ENCODE measurements around the gene ARRB2.

GRCh38 chr17:4719146-4719545 lies 8.7 kb downstream of the ARRB2 start:
- no peak for TF ChIP-seq CTCF (IDR thresholded peaks at IDR 0.05; ENCODE audit: low read length)
- TF ChIP-seq EZH2 (IDR thresholded peaks at IDR 0.05; ENCODE audit: borderline replicate concordance, low read length): no peak

All from OCI-LY1 (cell line).